Measurements from ENCODE around the gene ABCC4.

The ABCC4 gene

GRCh38 chr13:95049772-95050171 lies 251.5 kb downstream of the ABCC4 start:
- in situ Hi-C loops (cut with HindIII; ENCODE audit: low pct_ligation_motif_present, low pct_unique_long_range_greater_than_20kb, low sequenced_read_pairs): no loop called here
- no peak for DNase-seq

DNA sequence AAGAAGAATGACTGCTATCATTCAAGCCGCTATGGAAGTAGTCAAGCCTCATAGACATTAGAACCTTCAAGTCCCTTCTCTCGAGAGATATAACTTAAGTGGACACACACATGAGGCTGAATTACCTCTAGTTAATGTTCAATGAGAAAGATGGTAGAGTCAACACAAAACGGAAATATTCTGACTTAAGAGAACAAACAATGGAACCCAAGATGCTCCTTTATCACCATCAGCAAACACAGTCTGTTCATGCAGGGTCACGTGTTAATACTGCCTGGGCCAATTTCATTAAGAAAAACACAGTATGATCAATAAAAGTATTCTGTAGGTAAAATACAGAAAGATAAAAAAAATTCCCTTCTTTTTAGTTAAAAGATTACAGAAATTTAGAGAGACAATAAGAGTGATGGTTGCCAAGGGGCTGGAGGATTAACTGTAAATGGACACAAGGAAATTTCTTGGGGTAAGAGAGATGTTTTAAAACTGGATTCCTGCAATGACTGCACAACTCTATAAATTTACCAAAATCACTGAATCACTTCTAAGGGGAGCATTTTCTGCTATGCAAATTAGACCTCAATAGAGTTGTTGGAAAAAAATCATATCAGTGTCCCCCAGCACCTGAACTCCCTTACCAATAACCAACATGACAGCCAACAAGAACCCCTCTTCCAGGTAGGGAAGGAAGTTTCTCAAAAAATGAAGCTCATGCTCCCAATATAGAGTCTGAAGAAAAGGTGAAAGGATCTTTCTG lies 256.6 kb downstream of the ABCC4 start:
- DNase-seq: no peak
- in situ Hi-C loops (cut with HindIII; ENCODE audit: low pct_ligation_motif_present, low pct_unique_long_range_greater_than_20kb, low sequenced_read_pairs): no loop called here

DNA sequence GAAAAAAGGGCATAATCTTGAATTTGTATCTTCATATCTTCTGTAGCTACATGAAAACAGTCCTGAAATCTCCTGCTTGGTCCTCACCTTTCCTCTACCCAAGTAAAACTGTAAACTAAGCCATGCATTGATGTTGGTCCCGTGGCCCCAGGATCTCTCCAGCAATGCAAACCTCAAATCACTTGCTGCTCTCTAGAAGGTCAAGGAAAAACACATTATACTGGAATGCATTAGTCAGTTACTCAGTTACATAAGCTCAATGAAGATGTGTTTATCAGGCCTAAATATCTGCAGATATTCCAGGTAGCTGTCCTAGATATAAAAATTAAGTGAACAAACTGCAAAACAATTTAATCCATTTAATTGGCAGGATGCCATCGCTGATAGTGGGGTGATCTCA lies 261.8 kb downstream of the ABCC4 start:
- in situ Hi-C loops (cut with HindIII; ENCODE audit: low pct_ligation_motif_present, low pct_unique_long_range_greater_than_20kb, low sequenced_read_pairs): no loop called here

DNA sequence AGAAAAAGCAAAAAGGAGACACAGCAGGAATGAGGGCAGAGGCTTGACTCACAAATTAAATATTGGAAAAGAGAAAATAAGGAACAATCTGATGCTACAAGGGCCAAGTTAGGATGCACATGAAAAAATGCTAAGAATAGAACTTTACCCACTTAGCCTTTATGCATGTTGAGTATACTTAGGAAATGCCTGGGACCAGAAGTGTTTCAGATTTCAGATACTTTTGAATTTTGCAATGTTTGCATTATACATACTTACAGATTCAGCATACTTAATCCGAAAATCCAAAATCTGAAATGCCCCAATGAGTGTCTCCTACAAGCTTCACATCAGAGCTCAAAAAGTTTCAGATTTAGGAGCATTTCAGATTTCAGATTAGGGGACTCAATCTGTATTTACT lies 262.3 kb downstream of the ABCC4 start:
- DNase-seq: no peak
- in situ Hi-C loops (cut with HindIII; ENCODE audit: low pct_ligation_motif_present, low pct_unique_long_range_greater_than_20kb, low sequenced_read_pairs): no loop called here

More for the DNA sequence above, 261.8 kb downstream of the ABCC4 start:
- no peak for DNase-seq

DNA sequence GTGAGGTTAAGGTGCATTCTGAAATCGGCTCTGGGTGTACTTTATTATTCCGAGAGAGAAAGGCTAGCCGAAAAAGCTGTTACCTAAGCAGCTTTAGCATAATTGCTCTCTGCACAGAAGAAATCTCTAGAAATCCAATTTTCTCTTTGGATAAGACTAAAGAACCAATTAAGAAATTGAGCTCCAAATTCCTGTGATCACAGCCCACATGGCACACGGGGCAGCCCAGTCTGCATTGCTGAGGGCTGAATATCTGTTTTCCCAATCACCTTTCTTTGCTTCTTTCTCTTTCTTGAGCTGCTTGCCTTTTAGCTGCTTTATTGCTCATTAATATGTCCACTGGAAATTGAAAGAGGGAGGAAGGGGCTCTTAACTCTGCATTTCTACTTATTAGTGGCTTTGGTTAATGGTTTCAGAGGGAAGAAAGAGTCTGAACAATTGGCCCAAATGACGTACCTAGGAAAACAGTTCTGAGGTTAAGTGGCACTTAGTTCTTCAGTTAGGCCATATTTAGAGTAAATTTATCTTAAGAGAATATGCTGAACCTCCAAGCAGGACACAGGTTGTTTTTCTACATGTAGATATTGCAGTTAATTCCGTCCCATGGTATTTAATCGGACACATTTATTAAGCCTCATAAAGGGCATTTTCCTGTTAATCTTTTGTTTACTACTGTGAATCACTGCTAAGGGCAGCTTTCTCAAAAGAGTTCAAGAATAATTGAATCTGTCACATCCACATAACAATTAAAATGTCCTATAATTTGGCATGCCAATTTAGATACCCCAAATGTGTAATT lies 265.7 kb downstream of the ABCC4 start:
- in situ Hi-C loops (cut with HindIII; ENCODE audit: low pct_ligation_motif_present, low pct_unique_long_range_greater_than_20kb, low sequenced_read_pairs): no loop called here
- DNase-seq: no peak

- in situ Hi-C loops (cut with HindIII; ENCODE audit: low pct_ligation_motif_present, low pct_unique_long_range_greater_than_20kb, low sequenced_read_pairs): no loop called here
- DNase-seq: no peak
Measured at GRCh38 chr13:95033890-95034289, 267.4 kb downstream of the ABCC4 start.

GRCh38 chr13:95032121-95032520 lies 269.1 kb downstream of the ABCC4 start:
- in situ Hi-C loops (cut with HindIII; ENCODE audit: low pct_ligation_motif_present, low pct_unique_long_range_greater_than_20kb, low sequenced_read_pairs): no loop called here
- DNase-seq: no peak

- in situ Hi-C loops (cut with HindIII; ENCODE audit: low pct_ligation_motif_present, low pct_unique_long_range_greater_than_20kb, low sequenced_read_pairs): no loop called here
- no peak for DNase-seq
Measured at GRCh38 chr13:95030821-95031343, 270.4 kb downstream of the ABCC4 start.

- in situ Hi-C loops (cut with HindIII; ENCODE audit: low pct_ligation_motif_present, low pct_unique_long_range_greater_than_20kb, low sequenced_read_pairs): no loop called here
- no peak for DNase-seq
Measured at GRCh38 chr13:95027638-95028037, 273.6 kb downstream of the ABCC4 start.

GRCh38 chr13:95025116-95025515 lies 276.1 kb downstream of the ABCC4 start:
- in situ Hi-C loops (cut with HindIII; ENCODE audit: low pct_ligation_motif_present, low pct_unique_long_range_greater_than_20kb, low sequenced_read_pairs): no loop called here

GRCh38 chr13:95023405-95023804 lies 277.8 kb downstream of the ABCC4 start:
- no peak for DNase-seq

More at GRCh38 chr13:95025116-95025515, 276.1 kb downstream of the ABCC4 start:
- no peak for DNase-seq

DNA sequence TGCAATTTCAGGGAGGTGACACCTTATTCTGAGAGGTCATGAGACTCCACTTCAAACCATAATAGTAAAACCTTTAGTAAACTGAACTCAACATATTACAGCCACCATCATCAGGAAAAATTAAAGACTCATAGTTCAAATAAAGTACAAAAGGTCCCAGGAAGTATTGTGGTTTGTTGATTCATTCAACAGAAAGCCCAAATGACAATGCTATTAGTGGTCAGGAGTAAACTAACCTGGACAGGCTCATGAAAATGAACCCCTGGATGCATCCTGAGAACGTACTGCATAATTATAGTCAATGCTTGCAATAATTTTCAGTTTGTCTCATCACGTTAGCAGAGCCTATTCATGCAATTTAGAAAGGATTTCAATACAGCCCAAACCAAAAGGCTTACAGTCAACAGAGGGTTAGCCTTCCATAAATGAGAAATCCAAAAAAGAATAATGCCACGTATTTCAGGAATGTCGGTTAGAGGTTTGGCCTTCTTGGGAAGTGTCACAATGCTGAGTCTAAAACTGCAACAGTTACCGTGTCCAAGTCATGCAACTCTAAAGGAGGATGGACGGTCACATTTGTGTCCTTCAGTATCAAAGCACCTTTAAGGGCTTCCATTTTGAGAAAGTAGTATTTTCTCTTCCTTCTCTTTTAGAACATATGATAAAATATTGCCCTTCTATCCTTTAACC lies 280.8 kb downstream of the ABCC4 start:
- in situ Hi-C loops (cut with HindIII; ENCODE audit: low pct_ligation_motif_present, low pct_unique_long_range_greater_than_20kb, low sequenced_read_pairs): no loop called here
- DNase-seq: no peak

More at GRCh38 chr13:95023405-95023804, 277.8 kb downstream of the ABCC4 start:
- in situ Hi-C loops (cut with HindIII; ENCODE audit: low pct_ligation_motif_present, low pct_unique_long_range_greater_than_20kb, low sequenced_read_pairs): no loop called here

DNA sequence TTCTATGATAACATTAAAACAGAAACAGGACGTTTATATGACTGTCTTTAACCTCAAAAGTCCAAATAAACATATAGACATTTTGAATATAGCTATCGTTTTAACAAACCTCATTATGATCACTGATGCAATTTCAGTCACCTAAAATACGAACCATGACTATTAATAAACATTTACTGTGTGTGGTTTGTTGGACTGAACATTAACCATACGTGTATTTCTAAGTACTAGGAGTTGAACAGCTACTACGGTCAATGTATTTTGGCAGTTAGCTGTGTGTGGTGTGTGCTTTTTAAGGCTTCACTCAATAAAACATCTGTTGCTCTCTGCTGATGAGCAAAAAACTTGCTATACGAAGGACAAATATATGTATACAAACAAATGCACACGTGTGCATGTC lies 281.4 kb downstream of the ABCC4 start:
- in situ Hi-C loops (cut with HindIII; ENCODE audit: low pct_ligation_motif_present, low pct_unique_long_range_greater_than_20kb, low sequenced_read_pairs): no loop called here
- no peak for DNase-seq

DNA sequence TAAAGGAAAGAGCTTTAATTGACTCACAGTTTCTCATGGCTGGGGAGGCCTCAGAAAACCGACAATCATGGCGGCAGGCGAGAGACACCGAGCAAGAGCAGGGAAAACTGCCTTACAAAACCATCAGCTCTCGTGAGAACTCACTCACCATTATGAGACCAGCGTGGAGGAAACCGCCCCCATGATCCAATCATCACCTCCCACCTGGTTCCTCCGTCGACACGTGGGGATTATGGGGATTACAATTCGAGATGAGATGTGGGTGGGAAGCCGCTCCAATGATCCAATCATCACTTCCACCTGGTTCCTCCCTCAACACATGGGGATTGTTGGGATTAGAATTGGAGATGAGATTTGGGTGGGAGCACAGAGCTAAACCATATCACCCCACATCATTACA lies 293.9 kb downstream of the ABCC4 start:
- in situ Hi-C loops (cut with HindIII; ENCODE audit: low pct_ligation_motif_present, low pct_unique_long_range_greater_than_20kb, low sequenced_read_pairs): no loop called here

DNA sequence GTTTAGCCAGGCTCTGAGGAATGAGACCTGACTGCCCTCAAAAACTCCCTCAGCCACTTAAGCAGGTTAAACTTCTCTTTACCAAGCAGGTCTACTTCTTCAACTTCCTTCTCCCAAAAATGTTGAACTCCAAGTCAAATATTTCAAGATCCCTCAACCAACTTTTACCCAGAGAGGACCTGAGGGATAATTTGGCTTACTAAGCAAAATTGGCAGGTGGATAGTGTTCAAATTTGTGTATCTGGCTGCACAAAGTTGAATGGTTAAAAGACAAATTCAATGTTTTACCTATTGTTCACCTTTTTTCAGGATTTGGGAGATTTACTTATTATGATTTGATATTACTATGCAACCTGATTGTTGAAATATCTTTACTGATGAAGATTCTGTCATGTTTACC lies 296.0 kb downstream of the ABCC4 start:
- DNase-seq: no peak

More for the DNA sequence above, 293.9 kb downstream of the ABCC4 start:
- DNase-seq: no peak

GRCh38 chr13:95003019-95003813 lies 298.0 kb downstream of the ABCC4 start:
- in situ Hi-C loops (cut with HindIII; ENCODE audit: low pct_ligation_motif_present, low pct_unique_long_range_greater_than_20kb, low sequenced_read_pairs): no loop called here
- DNase-seq: no peak

More for the DNA sequence above, 296.0 kb downstream of the ABCC4 start:
- in situ Hi-C loops (cut with HindIII; ENCODE audit: low pct_ligation_motif_present, low pct_unique_long_range_greater_than_20kb, low sequenced_read_pairs): no loop called here

- in situ Hi-C loops (cut with HindIII; ENCODE audit: low pct_ligation_motif_present, low pct_unique_long_range_greater_than_20kb, low sequenced_read_pairs): no loop called here
- DNase-seq: no peak
Measured at GRCh38 chr13:95002126-95002525, 299.1 kb downstream of the ABCC4 start.

DNA sequence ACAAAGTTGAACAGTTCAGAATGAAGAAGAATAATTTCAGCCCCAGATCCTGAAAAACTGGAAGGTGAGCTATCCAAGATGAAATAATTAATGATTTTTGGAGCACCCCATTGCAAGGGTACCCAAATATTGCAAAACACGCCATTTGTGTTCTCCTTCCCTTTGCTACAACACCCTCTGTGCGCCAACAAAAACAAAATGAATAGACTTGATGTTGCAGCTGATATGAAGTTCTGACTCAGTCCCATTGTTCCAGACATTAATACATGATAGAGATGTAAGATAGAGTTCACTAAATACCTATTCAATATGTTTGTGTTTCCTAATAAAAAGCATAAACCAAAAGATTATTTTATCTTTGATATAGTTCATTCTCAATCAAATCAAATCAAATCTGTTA lies 301.4 kb downstream of the ABCC4 start:
- in situ Hi-C loops (cut with HindIII; ENCODE audit: low pct_ligation_motif_present, low pct_unique_long_range_greater_than_20kb, low sequenced_read_pairs): no loop called here
- DNase-seq: no peak

Measured in ACHN (cell line).